HG02840 (cell line): ENCODE data around the gene WFDC6.
"Not testable (repeated sequence)": the region's sequence is repeated elsewhere in the genome, so short reads cannot be mapped to it uniquely, and the experiment has no call there.

Source experiments
- ATAC-seq: cut with Tn5 transposase; IDR thresholded peaks from one replicate; pipeline ENCODE4 v1.9.1; 2021; ENCODE audit warnings: mild to moderate bottlenecking, moderate library complexity, moderate number of reproducible peaks; ENCODE audit not compliant: unreplicated experiment, low FRiP score

The WFDC6 gene

DNA sequence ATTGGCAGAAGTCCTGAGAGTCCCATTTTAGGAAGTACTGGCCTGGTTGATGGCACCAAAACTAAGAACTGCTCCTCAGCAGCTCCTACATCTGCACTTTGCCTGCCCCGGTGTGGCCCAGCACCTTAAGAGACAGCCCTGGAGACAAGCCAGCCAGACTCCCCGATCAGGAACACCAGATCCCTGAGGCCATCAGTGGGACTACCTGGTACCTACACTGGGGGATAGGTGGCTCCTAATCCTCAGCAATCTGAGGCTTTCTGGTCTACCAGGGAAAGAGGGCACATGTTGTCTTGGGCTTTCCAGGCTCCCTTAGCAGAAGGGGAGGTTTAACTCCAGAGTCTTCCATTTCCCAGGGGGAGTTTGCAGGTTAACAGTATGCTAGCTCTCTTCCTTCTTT, at the start of gene WFDC6:
WFDC6 (minus strand) TSS at position 101 of the 400 bp plus-strand sequence; CDS start at position 26, 75 bp downstream.
- no peak for ATAC-seq

DNA sequence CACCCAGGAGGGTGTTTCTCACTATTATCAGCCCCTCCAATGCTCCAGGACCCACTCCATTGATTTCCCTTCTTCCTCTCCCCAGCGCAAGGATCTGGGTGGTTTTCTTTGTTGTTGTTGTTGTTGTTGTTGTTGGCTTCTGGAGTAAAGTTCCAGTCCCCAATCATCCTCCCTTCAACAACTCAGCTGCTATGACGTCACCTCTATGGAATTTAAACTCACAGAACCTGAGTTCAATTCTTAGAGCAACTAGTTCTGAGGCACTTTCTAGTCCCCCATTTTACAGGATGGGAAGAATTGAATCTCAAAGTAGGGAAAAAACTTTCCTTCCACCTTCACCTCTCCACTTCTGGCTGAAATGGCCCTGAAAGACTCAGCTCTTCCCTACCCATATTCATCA, 49.5 kb upstream of the WFDC6 start:
- ATAC-seq: no peak

DNA sequence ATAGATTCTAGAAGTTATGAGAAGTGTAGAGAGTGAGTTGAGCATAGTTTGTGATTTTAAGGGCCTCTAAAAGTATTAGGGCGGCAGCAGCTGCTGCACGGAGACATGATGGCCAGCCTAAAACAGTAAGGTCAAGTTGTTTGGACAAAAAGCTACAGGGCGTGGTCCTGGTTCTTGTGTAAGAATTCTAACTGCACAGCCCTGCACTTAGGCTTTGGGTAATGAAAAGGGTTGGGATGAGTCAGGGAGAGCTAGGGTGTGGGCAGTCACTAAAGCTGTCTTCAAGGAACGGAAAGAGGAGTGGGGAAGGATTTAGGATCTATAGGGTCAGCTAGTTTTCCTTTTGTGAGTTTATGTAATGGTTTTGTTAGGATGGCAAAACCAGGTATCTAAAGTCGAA, 46.7 kb upstream of the WFDC6 start:
- not testable (repeated sequence) for ATAC-seq

DNA sequence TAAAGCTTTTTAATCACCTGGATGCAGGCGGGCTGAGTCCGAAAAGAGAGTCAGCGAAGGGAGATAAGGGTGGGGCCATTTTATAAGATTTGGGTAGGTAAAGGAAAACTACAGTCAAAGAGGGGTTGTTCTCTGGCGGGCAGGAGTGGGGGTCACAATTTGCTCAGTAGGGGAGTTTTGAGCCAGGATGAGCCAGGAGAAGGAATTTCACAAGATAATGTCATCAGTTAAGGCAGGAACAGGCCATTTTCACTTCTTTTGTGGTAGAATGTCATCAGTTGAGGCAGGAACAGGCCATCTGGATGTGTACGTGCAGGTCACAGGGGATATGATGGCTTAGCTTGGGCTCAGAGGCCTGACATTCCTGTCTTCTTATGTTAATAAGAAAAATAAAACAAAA, 45.0 kb upstream of the WFDC6 start:
- not testable (repeated sequence) for ATAC-seq

- ATAC-seq: no peak
These were observed 44.2 kb upstream of the WFDC6 start for GRCh38 chr20:45583502-45583901.

GRCh38 chr20:45581702-45582101, 42.4 kb upstream of the WFDC6 start:
- ATAC-seq: no peak

DNA sequence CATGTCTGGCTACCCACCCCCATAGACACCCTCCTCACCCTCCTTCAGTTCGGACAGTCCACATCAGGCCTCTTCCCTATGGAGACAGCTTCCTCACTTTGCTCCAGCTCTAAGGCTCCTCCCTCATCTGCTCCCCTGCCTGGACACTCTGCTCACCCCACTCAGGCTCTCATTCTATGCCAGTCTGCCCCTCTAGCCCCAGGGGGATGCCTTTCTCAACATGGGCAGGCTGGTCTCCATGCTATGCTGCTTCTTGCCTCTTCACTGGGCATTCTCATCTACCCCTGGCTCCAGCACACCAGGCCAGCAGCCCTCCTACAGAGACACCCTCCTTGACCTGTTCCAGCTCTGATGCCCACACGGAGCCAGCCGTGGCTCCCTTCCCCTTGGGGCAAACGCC, 39.9 kb upstream of the WFDC6 start, which contains the start of gene WFDC8:
WFDC8 (minus strand) TSS at position 101 of the 400 bp plus-strand sequence; CDS start at position 64, 37 bp downstream.
- no peak for ATAC-seq

GRCh38 chr20:45578231-45578630, 38.9 kb upstream of the WFDC6 start:
- no peak for ATAC-seq

DNA sequence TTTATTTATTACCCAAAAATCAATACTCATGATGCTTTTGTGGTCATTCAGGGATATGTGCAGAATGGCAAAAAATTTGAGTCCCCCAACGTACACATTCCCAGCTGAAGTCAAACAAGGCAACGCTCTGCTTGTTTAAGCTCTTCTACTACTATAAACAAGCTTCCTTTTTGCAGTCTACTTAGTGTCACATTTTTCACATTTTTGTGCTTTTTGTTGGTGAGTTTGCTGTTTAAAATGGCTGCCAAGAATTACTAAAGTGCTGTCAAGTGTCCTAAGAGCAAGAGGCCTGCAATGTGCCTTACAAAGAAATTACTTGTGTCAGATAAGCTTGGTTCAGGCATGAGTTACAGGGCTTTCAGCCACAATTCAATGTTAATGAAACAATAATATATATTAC, 37.7 kb upstream of the WFDC6 start:
- no peak for ATAC-seq

DNA sequence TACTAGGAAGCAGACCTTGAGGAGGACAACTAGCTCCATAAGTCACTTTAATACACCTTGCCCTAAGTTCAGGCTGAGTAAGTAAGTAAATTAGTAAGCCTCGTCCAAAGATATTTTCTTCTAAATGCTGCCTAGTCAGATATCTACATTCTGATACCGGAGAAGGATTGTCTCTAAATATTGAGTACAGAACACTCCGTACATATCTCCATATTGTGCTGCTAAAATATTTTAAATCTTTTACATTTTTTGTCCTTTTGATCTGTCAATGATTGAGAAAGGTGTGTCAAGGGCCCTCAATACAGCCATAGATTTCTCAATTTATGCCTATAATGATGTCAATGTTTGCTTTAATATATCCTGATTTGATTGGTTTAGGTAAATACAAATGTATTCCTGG, 36.6 kb upstream of the WFDC6 start:
- ATAC-seq: no peak

DNA sequence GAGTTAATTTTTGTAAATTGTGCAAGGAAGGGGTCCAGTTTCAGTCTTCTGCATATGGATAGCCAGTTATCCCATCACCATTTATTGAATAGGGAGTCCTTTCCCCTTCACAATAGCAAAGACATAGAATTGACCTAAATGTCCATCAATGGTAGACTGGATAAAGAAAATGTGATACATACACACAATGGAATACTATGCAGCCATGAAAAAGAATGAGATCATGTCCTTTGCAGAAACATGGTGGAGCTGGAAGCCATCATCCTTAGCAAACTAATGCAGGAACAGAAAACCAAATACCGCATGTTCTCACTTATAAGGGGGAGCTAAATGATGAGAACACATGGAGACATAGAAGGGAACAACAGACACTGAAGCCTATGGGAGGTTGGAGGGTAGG, 30.4 kb upstream of the WFDC6 start:
- not testable (repeated sequence) for ATAC-seq

GRCh38 chr20:45564760-45565276, 25.5 kb upstream of the WFDC6 start:
- no peak for ATAC-seq

- ATAC-seq: no peak
These were observed 15.9 kb upstream of the WFDC6 start for GRCh38 chr20:45555198-45555597.

- no peak for ATAC-seq
These were observed 13.2 kb upstream of the WFDC6 start for GRCh38 chr20:45552456-45552855.

DNA sequence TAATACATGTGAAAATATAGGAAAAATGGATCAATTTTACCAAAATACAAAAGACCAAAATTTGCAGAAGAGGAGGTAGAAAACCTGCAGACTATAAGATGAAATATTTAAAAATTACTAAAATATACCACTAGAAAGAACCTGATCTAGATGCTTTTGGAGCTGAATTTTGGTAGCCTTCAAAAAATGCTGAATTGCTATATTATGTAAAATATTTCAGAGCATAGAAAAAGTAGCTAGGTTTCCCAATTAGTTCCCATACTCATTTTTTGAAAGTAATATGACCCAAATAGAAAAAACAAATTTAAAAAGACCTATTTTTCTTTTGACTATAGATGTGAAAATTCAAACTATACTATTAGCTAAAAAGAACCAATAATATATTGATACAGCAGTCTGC, 11.5 kb upstream of the WFDC6 start:
- ATAC-seq: no peak

- no peak for ATAC-seq
These were observed 9.1 kb upstream of the WFDC6 start for GRCh38 chr20:45548410-45548809.

DNA sequence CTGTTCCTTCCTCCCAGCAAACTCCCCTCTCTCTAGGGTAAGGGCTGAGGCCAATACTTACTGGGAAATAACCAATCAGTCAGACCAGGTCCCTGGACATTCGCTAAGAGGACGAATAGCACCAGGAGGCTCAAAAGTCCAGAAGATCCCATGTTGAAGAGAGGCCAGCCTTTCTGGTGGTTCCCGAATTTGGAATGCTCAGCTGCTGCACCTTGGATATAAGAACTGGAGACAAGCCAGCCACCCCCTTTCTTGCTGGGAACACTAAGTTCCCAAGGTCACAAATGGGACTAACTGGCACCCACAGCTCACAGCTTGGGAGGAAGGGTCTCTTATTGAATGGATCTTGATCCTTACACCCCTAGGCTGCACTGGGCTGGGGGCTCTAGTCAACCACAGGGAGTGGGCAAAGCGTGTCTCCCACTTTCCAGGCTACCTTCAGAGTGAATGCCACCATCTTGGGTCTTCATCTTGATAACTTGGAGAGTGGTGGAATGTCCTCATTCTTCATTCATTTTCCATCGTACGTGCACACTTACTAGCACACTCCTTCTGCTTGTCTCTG, 8.0 kb upstream of the WFDC6 start, which contains the start of gene EPPIN:
EPPIN (minus strand) TSS at position 196 of the 565 bp plus-strand sequence; CDS start at position 152, 44 bp downstream.
- ATAC-seq: no peak

GRCh38 chr20:45545754-45546453, 6.6 kb upstream of the WFDC6 start:
- no peak for ATAC-seq

- no peak for ATAC-seq
These were observed 6.1 kb upstream of the WFDC6 start for GRCh38 chr20:45545351-45545750.

- ATAC-seq: no peak
These were observed 978 bp downstream of the WFDC6 start for GRCh38 chr20:45538209-45538799.

DNA sequence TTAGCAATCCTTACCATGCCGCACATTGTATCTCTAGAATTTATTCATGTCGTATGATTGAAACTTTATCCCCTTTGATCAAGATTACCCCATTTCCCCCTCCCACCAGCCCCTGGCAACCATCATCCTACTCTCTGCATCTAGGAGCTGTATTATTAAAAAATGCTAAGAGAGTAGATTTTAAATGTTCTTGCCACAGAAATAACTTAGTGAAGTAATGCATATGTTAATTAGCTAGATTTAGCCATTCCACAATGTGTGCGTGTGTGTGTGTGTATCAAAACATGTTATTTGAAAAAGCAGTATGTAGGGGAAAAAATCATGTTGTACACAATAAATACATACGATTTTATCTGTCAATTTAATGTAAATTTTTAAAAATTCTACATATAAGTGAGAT, 12.0 kb downstream of the WFDC6 start:
- no peak for ATAC-seq
